Body of pancreas (tissue), 4 donors: ENCODE results near the gene MGMT. TPM values are rescaled to one million over a fixed set of nuclear protein-coding genes. Genes with fewer than 3 reads are reported as not detected.

Experiments used
- ATAC-seq: fragments of 150-250 bp; one replicate; pipeline ENCODE4 v1.9.1; 2016
- DNase-seq, 4 donors: peaks; one replicate each; pipeline ENCODE4 v3.0.0-alpha.2; 2019
- H3K27ac ChIP-seq, 4 donors: fragments of 200-600 bp; sonication (generic); 1 replicate in 3 of 4; 2 replicates in 1 of 4; pipeline versions ENCODE4 v1.5.1 to v1.6.1; 2016 to 2019; ENCODE audit warnings: mild to moderate bottlenecking in 1 of 4, mixed read lengths in 1 of 4, moderate library complexity in 1 of 4
- H3K27me3 ChIP-seq, 2 donors: fragments of 200-600 bp; sonication (generic); one replicate each; pipeline ENCODE4 v1.6.0; 2016; ENCODE audit warnings: mild to moderate bottlenecking in 1 of 2
- H3K36me3 ChIP-seq, 2 donors: fragments of 200-600 bp; sonication (generic); replicated peaks in 1 of 2; 2 replicates each; pipeline ENCODE4 v1.5.1; 2016; ENCODE audit warnings: low read depth in 2 of 2; ENCODE audit not compliant: insufficient read depth in 1 of 2
- H3K4me1 ChIP-seq: fragments of 200-600 bp; sonication (generic); one replicate; pipeline ENCODE4 v1.6.0; 2016
- H3K4me3 ChIP-seq, 2 donors: fragments of 200-600 bp; sonication (generic); 1 replicate in 1 of 2; 2 replicates in 1 of 2; pipeline ENCODE4 v1.5.1; 2016 to 2019
- H3K9me3 ChIP-seq, 3 donors: fragments of 200-600 bp; sonication (generic); 1 replicate in 2 of 3; 2 replicates in 1 of 3; pipeline ENCODE4 v1.5.1; 2016
- POLR2A ChIP-seq, 3 donors: fragments of 450-650 bp; IDR thresholded peaks; one replicate each; pipeline ENCODE4 v1.6.1; 2016; ENCODE audit warnings: antibody characterized with exemption in 3 of 3, mild to moderate bottlenecking in 2 of 3
- WGBS, 2 donors: methylation state at CpG; one replicate each; pipeline ENCODE4 v1.1.5; 2017; 5-methylcytosine and 5-hydroxymethylcytosine counted together
- intact Hi-C: fragments of 100-400 bp; cut with DNase I; formaldehyde crosslinking; loops from one replicate; pipeline ENCODE4 v1.15.1; 2023
- total RNA-seq, 2 donors: library from RNA; depleted of rRNA; stranded (reverse); fragments of >200 nt; gene quantifications; one replicate each; pipeline ENCODE4 v1.1.0, GENCODE V29; 2016
- TF ChIP-seq, protein P1 (sequence below), 7 experiments: fragments of 450-650 bp in 4 of 7; fragments of 200-600 bp in 3 of 7; sonication (generic) in 3 of 7; IDR thresholded peaks; one replicate each; pipeline ENCODE4 v1.5.1; 2016 to 2019; ENCODE audit warnings: antibody characterized with exemption in 7 of 7

The MGMT gene
- total RNA-seq, 2 donors from 2014 or later = 13.7 to 25.4 TPM

- TF ChIP-seq POLR2A (IDR thresholded peaks at IDR 0.05) = no peak
- TF ChIP-seq, protein P1, sequence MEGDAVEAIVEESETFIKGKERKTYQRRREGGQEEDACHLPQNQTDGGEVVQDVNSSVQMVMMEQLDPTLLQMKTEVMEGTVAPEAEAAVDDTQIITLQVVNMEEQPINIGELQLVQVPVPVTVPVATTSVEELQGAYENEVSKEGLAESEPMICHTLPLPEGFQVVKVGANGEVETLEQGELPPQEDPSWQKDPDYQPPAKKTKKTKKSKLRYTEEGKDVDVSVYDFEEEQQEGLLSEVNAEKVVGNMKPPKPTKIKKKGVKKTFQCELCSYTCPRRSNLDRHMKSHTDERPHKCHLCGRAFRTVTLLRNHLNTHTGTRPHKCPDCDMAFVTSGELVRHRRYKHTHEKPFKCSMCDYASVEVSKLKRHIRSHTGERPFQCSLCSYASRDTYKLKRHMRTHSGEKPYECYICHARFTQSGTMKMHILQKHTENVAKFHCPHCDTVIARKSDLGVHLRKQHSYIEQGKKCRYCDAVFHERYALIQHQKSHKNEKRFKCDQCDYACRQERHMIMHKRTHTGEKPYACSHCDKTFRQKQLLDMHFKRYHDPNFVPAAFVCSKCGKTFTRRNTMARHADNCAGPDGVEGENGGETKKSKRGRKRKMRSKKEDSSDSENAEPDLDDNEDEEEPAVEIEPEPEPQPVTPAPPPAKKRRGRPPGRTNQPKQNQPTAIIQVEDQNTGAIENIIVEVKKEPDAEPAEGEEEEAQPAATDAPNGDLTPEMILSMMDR (IDR thresholded peaks at IDR 0.05) = no peak
- ATAC-seq (no peak), DNase-seq (peak in 1 of 4 donors; percentile 2)
- Histone ChIP-seq H3K4me1 (no peaks in the 10 kb centered on the region), H3K27me3 (no peaks in the 10 kb centered on the region), H3K36me3 (no peaks in the 10 kb centered on the region), H3K4me3 (no peak overlapping the region), H3K27ac (no peak overlapping the region), H3K9me3 (peaks cover 0 to 6% (median 0%) of the 10 kb centered on the region in 3 donors)
- 95 to 100% methylated on average over 7 of the region's 7 CpGs for WGBS, 2 donors
- intact Hi-C loops = no loop called here
Observed at GRCh38 chr10:129743738-129744133, 276.7 kb downstream of the MGMT start.

GRCh38 chr10:129744134-129745111 lies 277.4 kb downstream of the MGMT start:
- H3K36me3 ChIP-seq = no peaks in the 10 kb centered on the region
- WGBS, 2 donors = 91 to 96% methylated on average over 7 to 18 of the region's 22 CpGs
- DNase-seq = peak in 1 of 4 donors; percentile 6
- TF ChIP-seq POLR2A (IDR thresholded peaks at IDR 0.05) = no peak
- TF ChIP-seq, protein P1 (IDR thresholded peaks at IDR 0.05) = no peak
- no peaks in the 10 kb centered on the region for H3K4me1 ChIP-seq
- H3K27me3 ChIP-seq = no peaks in the 10 kb centered on the region
- no peak overlapping the region for H3K27ac ChIP-seq
- H3K4me3 ChIP-seq = no peak overlapping the region
- H3K9me3 ChIP-seq = peaks cover 0 to 12% (median 0%) of the 10 kb centered on the region in 3 donors
- no peak for ATAC-seq
- intact Hi-C loops = no loop called here

DNA sequence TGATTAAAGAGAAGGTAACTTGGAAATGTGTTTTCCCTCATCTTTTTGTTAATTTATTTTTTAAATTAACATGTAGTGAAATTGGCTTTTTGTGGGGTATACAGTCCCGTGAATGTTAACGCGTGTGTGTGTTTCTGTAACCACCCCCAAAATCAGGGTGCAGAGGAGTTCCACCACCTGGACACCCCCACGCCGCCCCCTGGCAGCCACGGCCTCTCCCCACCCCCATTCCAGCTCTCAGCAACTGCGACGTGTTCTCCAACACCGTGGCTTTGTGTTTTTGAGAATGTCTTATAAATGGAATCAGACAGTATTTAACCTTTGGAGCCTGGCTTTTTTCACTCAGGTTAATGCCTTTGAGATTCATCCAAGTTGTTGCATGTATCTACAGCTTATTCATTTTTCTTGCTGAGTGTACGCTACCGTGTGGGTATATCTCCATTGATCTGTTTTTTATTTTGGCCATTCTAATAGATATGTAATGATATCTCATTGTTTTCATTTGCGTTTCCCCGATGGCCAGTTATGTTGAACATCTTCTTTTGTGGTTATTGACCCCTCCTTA lies 278.2 kb downstream of the MGMT start:
- Histone ChIP-seq H3K9me3 (peaks cover 0 to 13% (median 0%) of the 10 kb centered on the region in 3 donors), H3K4me1 (no peaks in the 10 kb centered on the region), H3K36me3 (no peaks in the 10 kb centered on the region), H3K4me3 (no peak overlapping the region), H3K27me3 (no peaks in the 10 kb centered on the region), H3K27ac (no peak overlapping the region)
- WGBS, 2 donors = 94 to 97% methylated on average over 13 of the region's 13 CpGs
- ATAC-seq = no peak
- peak in 1 of 4 donors; percentile 5 for DNase-seq
- TF ChIP-seq, protein P1 (IDR thresholded peaks at IDR 0.05) = no peak
- no peak for TF ChIP-seq POLR2A (IDR thresholded peaks at IDR 0.05)
- intact Hi-C loops = no loop called here

- DNase-seq (peak in 1 of 4 donors; percentile 1), ATAC-seq (no peak)
- WGBS, 2 donors = 84 to 91% methylated on average over 11 of the region's 11 CpGs
- Histone ChIP-seq H3K27ac (no peak overlapping the region), H3K36me3 (no peaks in the 10 kb centered on the region), H3K27me3 (no peaks in the 10 kb centered on the region), H3K9me3 (peaks cover 0 to under 1% (median 0%) of the 10 kb centered on the region in 3 donors), H3K4me3 (no peak overlapping the region), H3K4me1 (peaks cover 4% of the 10 kb centered on the region)
- intact Hi-C loops = no loop called here
- TF ChIP-seq, protein P1 (IDR thresholded peaks at IDR 0.05) = no peak
- TF ChIP-seq POLR2A (IDR thresholded peaks at IDR 0.05) = no peak
Observed at GRCh38 chr10:129754211-129755050, 287.4 kb downstream of the MGMT start.
